ENCODE results near the gene DXO.
A peak's percentile ranks its signal among the peaks of the same experiment; 100 is the strongest.
"Not testable (repeated sequence)": the region's sequence is repeated elsewhere in the genome, so short reads cannot be mapped to it uniquely, and the experiment has no call there.

Gene DXO

GRCh38 chr6:31958741-31959739 is 12.9 kb downstream of the DXO start, which contains the start of the genes NELFE and SKIC2:
NELFE (minus strand) TSS chr6:31958971; CDS start chr6:31958446, 525 bp downstream.
SKIC2 (plus strand) TSS chr6:31959175; CDS start chr6:31959193, 18 bp downstream.
- peak; percentile 98 for DNase-seq (ENCODE audit: low spot score)

DNA sequence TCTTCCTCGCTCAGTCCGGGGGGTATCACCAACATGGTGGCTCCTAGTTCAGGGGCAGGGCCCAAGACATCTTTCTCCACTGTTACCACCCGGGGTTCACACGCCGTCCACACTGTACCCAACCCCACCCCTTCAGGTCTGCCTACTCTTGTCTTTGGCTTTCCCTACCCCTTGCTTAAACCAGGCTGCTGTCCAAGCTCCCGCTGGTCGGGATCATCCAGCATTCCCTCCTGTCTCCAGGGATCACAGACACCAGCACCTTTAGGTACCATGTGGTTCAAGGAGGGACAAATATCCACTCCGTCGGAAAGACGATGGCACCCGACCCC is 13.6 kb downstream of the DXO start:
- DNase-seq (ENCODE audit: low spot score), result no peak

DNA sequence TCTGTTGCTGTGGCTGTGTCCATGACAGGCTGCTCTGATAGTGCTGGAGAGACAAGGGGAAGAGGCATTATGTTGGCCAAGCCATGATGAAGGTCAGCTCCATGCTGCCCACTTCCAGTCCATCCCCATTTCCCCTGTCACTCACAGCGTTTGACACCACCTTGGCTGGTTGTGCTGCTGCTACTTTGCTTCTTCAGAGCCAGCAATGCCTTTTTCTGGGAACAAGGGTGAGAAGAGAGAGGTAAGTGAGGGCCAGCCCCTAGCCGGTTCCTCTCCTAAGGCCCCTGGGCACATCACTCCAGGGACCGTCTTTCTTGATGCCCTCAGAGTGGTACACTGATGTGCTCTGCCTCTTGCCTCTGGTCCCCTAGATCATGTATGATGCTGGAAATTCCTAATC is 15.1 kb downstream of the DXO start:
- DNase-seq (ENCODE audit: low spot score), result no peak

- DNase-seq (ENCODE audit: low spot score), result no peak
These were observed 17.4 kb downstream of the DXO start for GRCh38 chr6:31954511-31954910.

- DNase-seq (ENCODE audit: low spot score), result no peak
These were observed 19.0 kb downstream of the DXO start for GRCh38 chr6:31952890-31953289.

GRCh38 chr6:31952140-31952805 is 19.7 kb downstream of the DXO start:
- DNase-seq (ENCODE audit: low spot score), result peak; percentile 46

DNA sequence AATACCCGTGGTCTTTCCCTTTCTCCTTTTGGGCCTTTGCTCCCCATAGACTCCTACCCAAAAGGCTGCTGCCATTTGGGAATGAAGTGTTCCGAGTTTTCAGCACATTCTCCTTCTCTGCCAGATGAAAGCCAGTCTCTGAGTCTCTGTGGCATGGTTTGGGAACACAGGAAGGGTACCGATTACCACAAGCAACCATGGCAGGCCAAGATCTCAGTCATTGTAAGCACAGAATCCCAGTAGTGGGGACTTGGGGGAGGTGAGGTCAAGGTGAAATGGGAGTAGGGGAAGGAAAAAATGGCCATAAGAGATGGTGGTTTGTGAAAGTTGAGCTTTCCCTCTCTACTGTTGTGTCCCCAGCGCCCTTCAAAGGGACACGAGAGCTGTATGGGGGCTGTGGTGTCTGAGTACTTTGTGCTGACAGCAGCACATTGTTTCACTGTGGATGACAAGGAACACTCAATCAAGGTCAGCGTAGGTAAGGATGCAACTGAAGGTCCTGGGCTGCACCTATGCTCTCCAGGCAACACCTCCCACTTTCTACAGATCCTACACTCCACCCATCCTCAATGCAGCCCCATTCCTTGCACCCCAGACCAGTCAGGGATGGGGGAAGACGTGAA is 21.9 kb downstream of the DXO start:
- no peak for DNase-seq (ENCODE audit: low spot score)

- no peak for DNase-seq (ENCODE audit: low spot score)
These were observed 23.1 kb downstream of the DXO start for GRCh38 chr6:31948753-31949413.

DNA sequence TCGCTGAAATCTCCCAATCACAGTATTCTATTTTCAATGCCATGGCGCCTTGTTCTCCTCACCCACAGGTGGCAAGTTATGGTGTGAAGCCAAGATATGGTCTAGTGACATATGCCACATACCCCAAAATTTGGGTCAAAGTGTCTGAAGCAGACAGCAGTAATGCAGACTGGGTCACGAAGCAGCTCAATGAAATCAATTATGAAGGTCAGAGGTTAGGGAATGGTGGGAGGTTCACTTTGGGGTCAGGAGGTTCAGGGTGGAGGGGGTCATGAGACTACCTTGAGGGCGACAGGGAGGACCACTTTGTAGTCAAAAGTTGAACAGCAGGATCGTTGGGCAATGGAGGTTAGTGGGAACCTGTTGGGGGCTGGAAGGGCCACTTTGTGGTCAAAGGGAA is 23.6 kb downstream of the DXO start:
- no peak for DNase-seq (ENCODE audit: low spot score)

- no peak for DNase-seq (ENCODE audit: low spot score)
These were observed 24.1 kb downstream of the DXO start for GRCh38 chr6:31947864-31948263.

GRCh38 chr6:31947070-31947675 is 24.8 kb downstream of the DXO start:
- DNase-seq (ENCODE audit: low spot score), result no peak

DNA sequence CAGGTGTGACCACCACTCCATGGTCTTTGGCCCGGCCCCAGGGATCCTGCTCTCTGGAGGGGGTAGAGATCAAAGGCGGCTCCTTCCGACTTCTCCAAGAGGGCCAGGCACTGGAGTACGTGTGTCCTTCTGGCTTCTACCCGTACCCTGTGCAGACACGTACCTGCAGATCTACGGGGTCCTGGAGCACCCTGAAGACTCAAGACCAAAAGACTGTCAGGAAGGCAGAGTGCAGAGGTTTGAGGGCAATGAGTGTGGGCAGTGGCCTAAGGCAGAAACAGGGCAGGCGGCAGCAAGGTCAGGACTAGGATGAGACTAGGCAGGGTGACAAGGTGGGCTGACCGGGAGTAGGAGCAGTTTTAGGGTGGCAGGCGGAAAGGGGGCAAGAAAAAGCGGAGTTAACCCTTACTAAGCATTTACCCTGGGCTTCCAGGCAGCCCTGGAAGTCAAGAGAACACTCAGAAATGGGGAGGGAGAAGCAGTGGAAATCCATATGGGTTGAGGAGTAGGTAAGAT is 25.5 kb downstream of the DXO start:
- no peak for DNase-seq (ENCODE audit: low spot score)

DNA sequence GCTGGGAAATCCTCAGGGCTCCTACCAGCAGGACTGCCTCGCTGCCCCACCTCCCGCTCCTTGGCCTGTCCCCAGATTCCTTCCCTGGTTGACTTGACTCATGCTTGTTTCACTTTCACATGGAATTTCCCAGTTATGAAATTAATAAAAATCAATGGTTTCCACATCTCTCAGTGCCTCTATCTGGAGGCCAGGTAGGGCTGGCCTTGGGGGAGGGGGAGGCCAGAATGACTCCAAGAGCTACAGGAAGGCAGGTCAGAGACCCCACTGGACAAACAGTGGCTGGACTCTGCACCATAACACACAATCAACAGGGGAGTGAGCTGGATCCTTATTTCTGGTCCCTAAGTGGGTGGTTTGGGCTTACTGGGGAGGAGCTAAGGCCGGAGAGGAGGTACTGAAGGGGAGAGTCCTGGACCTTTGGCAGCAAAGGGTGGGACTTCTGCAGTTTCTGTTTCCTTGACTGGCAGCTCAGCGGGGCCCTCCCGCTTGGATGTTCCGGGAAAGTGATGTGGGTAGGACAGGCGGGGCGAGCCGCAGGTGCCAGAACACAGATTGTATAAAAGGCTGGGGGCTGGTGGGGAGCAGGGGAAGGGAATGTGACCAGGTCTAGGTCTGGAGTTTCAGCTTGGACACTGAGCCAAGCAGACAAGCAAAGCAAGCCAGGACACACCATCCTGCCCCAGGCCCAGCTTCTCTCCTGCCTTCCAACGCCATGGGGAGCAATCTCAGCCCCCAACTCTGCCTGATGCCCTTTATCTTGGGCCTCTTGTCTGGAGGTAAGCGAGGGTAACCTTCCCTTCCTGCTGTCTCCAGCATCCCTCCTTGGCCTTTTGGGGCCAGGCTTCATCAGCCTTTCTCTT is 26.2 kb downstream of the DXO start, which contains the start of gene CFB:
TSS of gene CFB (plus strand) at position 589 of the 863 bp plus-strand sequence. CDS start at position 716, 127 bp downstream.
- DNase-seq (ENCODE audit: low spot score), result no peak

DNA sequence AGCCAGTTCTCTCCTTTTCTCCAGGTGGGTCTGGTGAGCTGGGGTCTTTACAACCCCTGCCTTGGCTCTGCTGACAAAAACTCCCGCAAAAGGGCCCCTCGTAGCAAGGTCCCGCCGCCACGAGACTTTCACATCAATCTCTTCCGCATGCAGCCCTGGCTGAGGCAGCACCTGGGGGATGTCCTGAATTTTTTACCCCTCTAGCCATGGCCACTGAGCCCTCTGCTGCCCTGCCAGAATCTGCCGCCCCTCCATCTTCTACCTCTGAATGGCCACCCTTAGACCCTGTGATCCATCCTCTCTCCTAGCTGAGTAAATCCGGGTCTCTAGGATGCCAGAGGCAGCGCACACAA is 26.8 kb downstream of the DXO start:
- DNase-seq (ENCODE audit: low spot score), result no peak

DNA sequence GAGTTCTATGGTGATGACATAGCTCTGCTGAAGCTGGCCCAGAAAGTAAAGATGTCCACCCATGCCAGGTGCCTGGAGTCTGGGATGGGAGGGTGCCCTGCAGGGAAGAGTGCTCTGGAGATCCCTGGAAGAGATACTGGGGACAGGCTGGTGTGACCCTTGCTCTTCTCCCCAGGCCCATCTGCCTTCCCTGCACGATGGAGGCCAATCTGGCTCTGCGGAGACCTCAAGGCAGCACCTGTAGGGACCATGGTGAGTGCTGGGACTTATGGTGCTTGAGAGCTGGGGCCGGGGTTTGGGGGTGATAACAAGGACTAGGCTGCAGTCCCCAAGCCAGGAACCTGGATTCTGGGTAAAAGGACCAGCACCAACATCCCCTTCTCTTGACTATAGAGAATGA is 28.2 kb downstream of the DXO start:
- no peak for DNase-seq (ENCODE audit: low spot score)

DNA sequence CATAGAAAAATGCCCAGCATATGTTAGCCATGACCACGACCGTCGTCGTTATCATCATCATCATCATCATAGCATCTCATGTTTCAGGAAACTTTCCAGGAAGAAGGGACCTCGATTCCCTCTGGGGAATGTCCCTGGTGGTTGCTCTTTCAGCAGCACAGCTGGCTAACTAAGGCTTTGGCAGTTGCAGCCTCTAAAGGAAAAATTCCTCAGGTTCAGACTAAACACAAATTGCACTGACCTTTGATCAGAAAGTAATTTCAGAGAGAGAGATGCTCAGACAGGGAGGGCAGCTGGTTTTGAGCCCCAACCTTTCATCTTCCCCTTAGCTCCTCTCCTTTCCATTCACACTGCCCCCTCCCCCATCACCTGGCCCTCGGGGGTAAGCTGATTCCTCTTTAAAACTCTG is 31.7 kb downstream of the DXO start:
- DNase-seq (ENCODE audit: low spot score), result peak; percentile 34

- no peak for DNase-seq (ENCODE audit: low spot score)
These were observed 36.1 kb downstream of the DXO start for GRCh38 chr6:31935823-31936222.

DNA sequence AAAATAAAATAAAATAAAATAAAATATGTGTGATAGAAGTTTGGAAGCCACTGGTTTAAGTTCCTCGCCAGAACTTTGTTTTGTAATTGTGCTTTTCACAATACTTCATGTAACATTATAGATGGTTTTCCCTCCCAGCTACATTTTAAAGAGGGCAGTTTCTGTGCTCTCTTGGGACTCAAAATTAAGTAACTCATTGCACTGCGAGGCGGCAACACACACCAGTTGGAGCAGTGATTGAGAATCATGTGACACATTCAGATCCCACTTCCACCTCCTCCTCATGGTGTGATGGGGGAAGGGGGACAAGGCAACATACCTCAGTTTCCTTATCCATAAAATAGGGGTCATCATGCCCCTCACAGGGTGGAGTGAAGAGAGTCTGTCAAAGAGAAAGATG is 36.9 kb downstream of the DXO start:
- no peak for DNase-seq (ENCODE audit: low spot score)

DNA sequence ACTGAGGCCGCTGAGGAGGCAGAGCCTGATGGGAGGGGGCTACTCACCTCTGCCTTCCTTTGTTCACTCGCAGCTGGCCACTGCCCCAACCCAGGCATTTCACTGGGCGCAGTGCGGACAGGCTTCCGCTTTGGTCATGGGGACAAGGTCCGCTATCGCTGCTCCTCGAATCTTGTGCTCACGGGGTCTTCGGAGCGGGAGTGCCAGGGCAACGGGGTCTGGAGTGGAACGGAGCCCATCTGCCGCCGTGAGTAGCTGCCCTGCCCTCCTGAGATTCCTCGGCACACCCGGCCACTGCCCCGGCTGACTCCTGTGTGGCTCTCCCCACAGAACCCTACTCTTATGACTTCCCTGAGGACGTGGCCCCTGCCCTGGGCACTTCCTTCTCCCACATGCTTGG is 38.4 kb downstream of the DXO start:
- DNase-seq (ENCODE audit: low spot score), result no peak

DNA sequence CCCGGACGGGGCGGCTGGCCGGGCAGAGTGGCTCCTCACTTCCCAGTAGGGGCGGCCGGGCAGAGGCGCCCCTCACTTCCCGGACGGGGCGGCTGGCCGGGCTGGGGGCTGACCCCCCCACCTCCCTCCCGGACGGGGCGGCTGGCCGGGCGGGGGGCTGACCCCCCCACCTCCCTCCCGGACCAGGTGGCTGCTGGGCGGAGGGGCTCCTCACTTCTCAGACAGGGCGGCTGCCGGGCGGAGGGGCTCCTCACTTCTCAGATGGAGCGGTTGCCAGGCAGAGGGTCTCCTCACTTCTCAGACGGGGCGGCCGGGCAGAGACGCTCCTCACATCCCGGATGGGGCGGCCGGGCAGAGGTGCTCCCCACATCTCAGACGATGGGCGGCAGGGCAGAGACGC is 39.8 kb downstream of the DXO start:
- DNase-seq (ENCODE audit: low spot score), result not testable (repeated sequence)
